Stimulated activated CD4-positive, alpha-beta T cell treated with anti-CD3 and anti-CD28 coated beads, Interleukin-2, amount 100 ng/mL, for 24 hours (primary cell): ENCODE results near the gene VIP.

Source experiments
- DNase-seq, 2 donors: peaks; one replicate each; pipeline ENCODE4 v3.0.0-alpha.2; 2020

Gene VIP

GRCh38 chr6:152783217-152783878 is 32.8 kb downstream of the VIP start:
- no peak for DNase-seq

DNA sequence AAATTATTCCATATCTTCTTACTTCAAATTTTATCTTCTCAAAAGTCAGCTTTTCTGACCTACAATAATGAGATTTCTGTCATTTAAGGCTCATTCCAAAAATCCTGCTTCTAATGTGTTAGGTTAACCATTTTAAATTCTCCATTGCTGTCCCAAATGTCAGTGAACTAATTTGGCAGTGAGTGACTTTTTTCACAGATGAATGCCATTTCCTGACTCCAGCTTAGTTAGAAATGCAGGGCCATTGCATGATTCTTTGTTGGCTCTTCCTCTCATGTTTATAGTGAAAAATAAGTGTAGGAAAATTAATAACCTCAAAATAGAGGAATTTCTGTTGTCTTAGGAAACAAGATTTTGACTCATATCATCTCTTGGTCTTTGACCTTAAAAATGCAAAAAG is 44.1 kb downstream of the VIP start:
- no peak for DNase-seq

DNA sequence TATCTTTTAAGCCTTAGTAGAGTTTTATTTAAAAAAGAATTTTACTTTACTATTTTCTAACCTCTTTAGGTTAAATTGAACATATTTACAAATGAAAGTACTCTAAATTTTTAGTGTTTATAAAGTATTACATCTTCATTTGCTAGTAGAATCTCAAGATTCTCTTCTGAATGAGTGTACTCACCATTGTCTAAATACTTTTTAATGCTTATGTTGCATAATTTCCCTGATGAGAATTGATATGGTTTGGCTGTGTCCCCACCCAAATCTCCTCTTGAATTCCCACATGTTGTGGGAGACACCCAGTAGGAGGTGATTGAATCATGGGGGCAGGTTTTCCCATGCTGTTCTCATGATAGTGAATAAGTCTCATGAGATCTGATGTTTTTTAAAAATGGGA is 53.6 kb downstream of the VIP start:
- DNase-seq = no peak
